IPS-18c (cell line): Measurements from ENCODE around the gene ATXN7L1.

Experiments used
- H3K4me3 ChIP-seq: 2 replicates; pipeline ENCODE4 v1.7.0; 2013; ENCODE audit warnings: low read depth, mild to moderate bottlenecking, low read length, moderate library complexity; ENCODE audit not compliant: insufficient read depth
- H3K9me3 ChIP-seq: one replicate; pipeline ENCODE4 v1.6.1; 2013; ENCODE audit warnings: mild to moderate bottlenecking, low read length, moderate library complexity; ENCODE audit not compliant: control insufficient read depth, insufficient read depth

Gene ATXN7L1

GRCh38 chr7:105691680-105692564 is 184.5 kb downstream of the ATXN7L1 start:
- Histone ChIP-seq H3K4me3 (peak overlapping the region; percentile 41; the same call in 1 of the 2 replicates), H3K9me3 (no peaks in the 10 kb centered on the region)

GRCh38 chr7:105691082-105691679 is 185.2 kb downstream of the ATXN7L1 start:
- Histone ChIP-seq H3K4me3 (peak overlapping the region; percentile 41; the same call in 1 of the 2 replicates), H3K9me3 (no peaks in the 10 kb centered on the region)

- no peaks in the 10 kb centered on the region for H3K9me3 ChIP-seq
- H3K4me3 ChIP-seq, result peak overlapping the region; percentile 41; the same call in 1 of the 2 replicates
Measured at GRCh38 chr7:105690325-105690945, 186.0 kb downstream of the ATXN7L1 start.

GRCh38 chr7:105689067-105689819 is 187.2 kb downstream of the ATXN7L1 start:
- no peak overlapping the region; the same call in 1 of the 2 replicates for H3K4me3 ChIP-seq
- no peaks in the 10 kb centered on the region for H3K9me3 ChIP-seq

- Histone ChIP-seq H3K9me3 (no peaks in the 10 kb centered on the region), H3K4me3 (no peak overlapping the region)
Measured at GRCh38 chr7:105688617-105689016, 187.8 kb downstream of the ATXN7L1 start.

GRCh38 chr7:105685161-105685560 is 191.2 kb downstream of the ATXN7L1 start:
- H3K9me3 ChIP-seq, result no peaks in the 10 kb centered on the region
- no peak overlapping the region for H3K4me3 ChIP-seq

DNA sequence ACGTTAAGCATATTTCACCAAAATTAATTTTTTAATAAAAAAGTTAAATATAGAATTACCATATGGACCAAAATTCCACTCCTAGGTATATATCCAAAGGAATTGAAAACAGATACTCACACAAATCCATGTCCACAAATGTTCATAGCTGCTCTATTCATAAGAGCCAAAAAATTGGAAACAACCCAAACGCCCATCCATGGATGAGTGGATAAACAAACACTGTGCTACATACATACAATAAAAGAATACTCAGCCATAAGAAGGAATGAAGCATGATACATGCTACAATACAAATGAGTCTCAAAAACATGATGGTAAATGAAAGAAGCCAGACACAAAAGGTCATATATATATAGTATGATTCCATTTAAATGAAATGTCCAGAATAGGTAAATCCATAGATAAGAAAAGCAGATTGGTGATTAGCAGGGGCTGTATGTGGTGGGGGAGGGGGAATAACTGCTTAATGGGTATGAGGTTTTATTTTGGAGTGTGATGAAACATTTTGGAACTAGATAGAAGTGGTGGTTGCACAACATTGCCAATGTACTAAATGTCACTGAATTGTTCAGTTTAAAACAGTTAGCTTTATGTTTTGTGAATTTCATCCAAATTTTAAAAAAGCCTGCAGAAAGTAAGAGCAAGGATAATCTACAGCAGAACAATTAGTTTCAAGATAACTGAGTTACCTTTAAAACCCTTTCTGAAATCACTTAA is 193.9 kb downstream of the ATXN7L1 start:
- H3K9me3 ChIP-seq, result no peaks in the 10 kb centered on the region
- H3K4me3 ChIP-seq, result no peak overlapping the region

DNA sequence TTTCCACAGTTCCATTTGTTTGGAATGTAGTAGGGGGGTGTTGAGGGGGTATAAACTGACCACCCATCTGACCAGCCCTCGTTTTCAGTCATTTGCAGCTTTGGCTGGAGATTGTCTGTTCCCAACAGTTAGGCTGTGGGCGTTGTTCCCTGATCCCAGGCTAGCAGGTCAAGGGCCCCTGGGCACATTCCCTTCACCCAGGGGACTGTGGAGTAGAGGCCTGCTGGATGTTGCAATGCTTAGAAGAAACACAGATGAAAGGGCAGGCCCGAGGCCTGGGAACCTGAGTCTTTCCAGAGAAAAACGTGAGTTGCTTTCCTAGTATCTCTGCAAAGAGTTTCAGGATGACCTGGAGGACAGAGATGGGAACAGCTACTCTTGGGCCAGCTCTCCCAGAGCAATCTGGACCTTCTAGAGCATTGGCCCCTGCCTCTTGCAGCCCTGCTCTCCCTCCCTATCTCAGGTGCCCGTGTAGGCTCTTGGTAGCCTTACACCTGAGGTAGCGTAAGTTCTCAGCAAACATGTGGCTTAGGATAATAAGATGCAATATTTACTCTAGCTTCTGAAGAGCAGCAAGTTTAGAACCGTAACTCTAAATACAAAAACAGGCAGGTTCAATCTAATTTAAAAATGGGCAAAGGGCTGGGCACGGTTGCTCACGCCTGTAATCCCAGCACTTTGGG is 195.8 kb downstream of the ATXN7L1 start:
- H3K4me3 ChIP-seq, result no peak overlapping the region

DNA sequence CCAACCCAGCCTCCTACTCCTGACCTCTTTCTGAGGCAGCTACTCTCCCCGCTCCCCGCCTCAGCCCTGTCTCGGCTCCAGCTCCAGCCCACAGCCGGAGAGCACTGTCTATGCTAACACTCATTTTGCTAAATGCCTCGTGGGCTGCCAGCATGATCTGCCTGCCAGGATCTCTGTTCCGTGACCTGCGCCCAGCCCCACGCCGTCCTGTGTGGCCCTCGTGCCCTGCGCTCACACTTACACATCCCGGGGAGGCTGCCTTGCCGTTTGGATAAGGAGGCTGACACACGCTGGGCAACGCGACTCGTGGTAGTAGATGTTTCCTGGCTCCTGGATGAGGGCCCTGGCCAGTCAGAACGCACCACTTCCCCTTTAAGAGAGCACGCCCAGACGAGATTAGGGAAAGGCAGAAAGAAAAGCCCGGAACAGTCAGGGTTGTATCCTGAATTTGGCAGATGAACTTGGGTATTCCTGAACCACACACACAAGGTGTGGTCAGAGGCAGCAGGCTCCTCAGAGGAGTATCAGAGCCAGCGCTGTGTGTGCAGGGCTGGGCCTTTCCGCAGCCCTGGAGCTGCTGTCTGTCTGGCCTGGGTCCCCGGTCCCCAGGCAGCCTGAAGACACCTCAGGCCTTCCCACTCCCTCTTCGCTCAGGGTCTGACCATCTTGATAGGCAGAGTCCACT is 197.4 kb downstream of the ATXN7L1 start:
- H3K4me3 ChIP-seq, result no peak overlapping the region
- H3K9me3 ChIP-seq, result no peaks in the 10 kb centered on the region

More for the DNA sequence above, 195.8 kb downstream of the ATXN7L1 start:
- no peaks in the 10 kb centered on the region for H3K9me3 ChIP-seq

DNA sequence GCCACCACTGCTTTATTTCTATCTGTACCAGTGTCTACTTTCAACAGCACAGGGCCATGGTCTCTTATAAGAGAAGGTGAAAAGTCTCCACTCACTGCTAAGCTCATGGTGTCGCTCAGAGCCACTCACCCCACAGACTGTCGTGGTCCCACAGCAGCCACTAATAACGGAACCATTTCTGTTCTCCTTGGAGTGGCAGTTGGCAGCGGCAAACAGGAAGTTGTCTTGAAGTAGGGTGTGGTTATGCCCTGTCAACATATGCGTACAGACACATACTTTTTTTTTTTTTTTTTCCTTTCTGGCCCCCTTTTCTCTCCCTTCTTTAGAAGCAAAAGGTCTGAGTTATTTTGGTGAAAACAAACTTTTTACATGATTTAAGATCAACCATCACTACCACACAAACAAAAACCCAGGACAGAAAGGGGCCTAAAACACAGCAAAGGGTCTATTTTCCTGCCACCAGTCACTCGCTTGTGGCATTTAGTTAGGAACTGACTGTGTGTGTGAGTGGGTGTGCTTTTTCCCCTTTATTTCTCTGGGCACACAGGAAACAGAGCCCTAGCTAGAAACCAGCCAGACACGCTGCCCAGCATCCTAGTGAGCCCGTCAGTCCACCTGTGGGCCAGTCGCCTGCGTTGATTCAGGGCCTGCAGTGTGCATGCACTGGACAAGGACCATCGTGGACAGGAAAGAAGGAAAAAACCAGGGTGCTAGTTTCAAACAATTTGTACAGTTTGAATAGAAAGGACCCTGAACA is 198.4 kb downstream of the ATXN7L1 start:
- Histone ChIP-seq H3K4me3 (no peak overlapping the region), H3K9me3 (no peaks in the 10 kb centered on the region)

DNA sequence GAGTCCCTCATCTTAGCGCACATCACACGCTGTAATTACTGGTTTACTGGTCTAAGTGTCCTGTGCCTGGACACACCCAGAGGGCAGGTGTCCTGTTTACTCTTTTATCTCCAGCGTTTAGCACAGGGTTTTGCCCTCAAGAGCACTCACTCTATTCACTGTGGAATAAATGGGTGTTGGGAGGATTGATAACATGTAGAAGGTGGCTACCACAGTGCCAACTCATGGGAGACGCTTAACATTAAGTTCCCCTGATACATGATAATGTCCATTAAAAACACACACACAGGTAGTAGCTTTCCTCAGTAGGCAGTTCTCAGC is 199.0 kb downstream of the ATXN7L1 start:
- H3K9me3 ChIP-seq, result no peaks in the 10 kb centered on the region
- H3K4me3 ChIP-seq, result no peak overlapping the region

DNA sequence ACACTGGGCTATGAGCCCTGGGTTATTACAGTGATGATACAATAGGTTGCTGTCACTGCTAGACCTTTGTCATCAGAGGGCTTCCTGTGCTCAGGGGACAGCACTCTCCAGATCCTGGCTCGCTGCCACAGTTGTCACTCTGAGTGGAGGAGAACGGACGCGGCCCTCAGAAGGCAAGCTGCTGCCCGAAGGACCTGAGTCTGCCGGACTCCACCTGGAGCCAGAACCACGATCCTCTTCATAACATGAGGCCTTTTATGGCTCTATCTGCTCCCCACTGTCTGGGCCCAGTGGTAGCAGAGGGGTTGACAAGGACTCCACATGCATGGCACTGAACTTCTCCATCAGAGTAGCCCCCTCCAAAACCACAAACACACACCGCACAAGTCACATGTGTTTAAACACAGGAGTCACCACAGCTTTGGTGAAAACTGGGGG is 200.4 kb downstream of the ATXN7L1 start:
- no peaks in the 10 kb centered on the region for H3K9me3 ChIP-seq
- H3K4me3 ChIP-seq, result no peak overlapping the region

DNA sequence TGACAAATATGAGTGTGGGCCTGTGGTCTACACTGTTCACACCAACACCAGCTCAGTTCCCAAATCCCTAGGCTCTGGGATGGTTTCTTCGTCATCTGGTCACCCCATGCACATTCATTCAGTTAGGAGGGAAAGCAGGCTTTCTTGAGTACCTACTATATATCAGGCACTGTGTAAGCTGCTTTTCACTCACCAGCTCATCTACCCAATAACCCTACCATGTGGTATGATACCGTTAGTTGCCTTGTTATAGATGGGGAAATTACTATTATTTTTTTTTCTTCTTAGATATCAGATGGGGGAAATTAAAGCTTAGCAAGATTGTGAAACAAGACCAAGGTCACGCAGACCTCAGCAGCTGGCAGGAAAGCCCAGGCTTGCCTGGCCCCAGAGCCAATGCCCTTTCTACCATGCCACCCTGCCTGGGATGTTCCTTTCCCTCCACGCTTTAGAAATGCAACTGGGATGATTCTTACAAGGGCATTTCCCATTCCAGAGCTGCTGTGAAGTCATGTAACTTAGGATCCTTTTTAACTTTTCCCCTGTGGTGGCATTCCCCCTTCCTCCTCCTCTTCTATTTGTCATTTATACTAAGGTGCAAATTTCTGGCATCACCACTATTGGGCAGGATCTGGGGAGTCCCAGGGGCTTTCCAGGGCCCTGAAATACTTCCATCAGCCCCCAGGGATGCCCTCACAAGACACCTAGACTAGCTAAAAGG is 202.0 kb downstream of the ATXN7L1 start:
- H3K9me3 ChIP-seq, result no peaks in the 10 kb centered on the region
- H3K4me3 ChIP-seq, result no peak overlapping the region

- Histone ChIP-seq H3K9me3 (no peaks in the 10 kb centered on the region), H3K4me3 (no peak overlapping the region)
Measured at GRCh38 chr7:105673367-105674084, 202.9 kb downstream of the ATXN7L1 start.
